HUES64 (cell line): ENCODE measurements around the gene LNX2.

Source experiments
- H3K27ac ChIP-seq: 2 replicates; pipeline ENCODE4 v1.7.0; 2013; ENCODE audit warnings: low read depth, low read length, inconsistent platforms
- H3K27me3 ChIP-seq: 2 replicates; pipeline ENCODE4 v1.6.1; 2013; ENCODE audit warnings: mild to moderate bottlenecking, low read length; ENCODE audit not compliant: insufficient read depth
- H3K36me3 ChIP-seq: 2 replicates; pipeline ENCODE4 v1.6.1; 2013; ENCODE audit warnings: mild to moderate bottlenecking, low read length; ENCODE audit not compliant: insufficient read depth
- H3K4me1 ChIP-seq: 2 replicates; pipeline ENCODE4 v1.6.1; 2013; ENCODE audit warnings: mild to moderate bottlenecking, low read length, moderate library complexity; ENCODE audit not compliant: insufficient read depth
- H3K4me3 ChIP-seq: 2 replicates; pipeline ENCODE4 v1.5.1; 2013; ENCODE audit warnings: mild to moderate bottlenecking, low read length, moderate library complexity
- H3K9ac ChIP-seq: 2 replicates; pipeline ENCODE4 v1.6.1; 2013; ENCODE audit warnings: mild to moderate bottlenecking, low read depth, low read length
- H3K9me3 ChIP-seq: 2 replicates; pipeline ENCODE4 v1.6.1; 2013; ENCODE audit warnings: low read depth, low read length; ENCODE audit not compliant: insufficient read depth
- WGBS: fragments of 150-250, 120-280 bp; methylation state at CpG from one replicate; pipeline ENCODE4 v1.1.7; 2013; ENCODE audit warnings: missing lambda C conversion rate; 5-methylcytosine and 5-hydroxymethylcytosine counted together

The LNX2 gene

DNA sequence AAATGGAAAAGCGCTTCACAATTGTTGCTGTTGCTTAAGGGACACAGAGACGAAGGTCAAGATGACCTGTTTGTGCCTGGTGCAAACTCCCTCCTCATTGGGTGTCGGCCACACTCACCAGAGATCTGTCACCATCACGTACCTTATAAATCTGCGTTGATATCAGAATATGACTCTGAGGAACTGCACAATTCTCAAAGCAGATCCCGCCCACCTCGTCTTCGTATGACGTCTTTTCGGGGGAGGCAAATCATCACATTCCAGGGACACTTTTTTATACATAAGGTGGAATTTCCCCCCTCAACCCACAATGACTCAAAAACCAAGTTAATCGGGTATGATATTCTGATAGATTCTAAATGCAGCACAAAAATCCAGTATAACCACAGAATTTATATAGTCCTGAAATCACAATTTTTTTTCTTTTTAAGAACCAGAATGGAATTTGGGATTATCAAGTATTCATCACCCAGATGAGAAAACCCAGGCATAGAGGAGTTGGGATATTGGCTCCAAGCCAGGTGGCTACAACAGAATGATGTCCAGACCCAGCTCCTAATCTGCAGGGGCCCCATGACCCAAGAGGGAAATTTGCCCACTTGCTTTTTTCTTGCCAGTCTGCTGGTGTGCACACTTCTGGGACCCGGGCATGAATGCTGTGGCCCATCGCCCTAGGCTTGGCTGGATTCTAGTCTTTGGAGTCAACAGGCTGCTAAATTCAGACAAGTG lies 119.4 kb downstream of the LNX2 start:
- no peaks in the 10 kb centered on the region for H3K27me3 ChIP-seq
- H3K4me3 ChIP-seq = no peak overlapping the region
- no peaks in the 10 kb centered on the region for H3K9me3 ChIP-seq
- H3K36me3 ChIP-seq = no peaks in the 10 kb centered on the region
- peaks cover 6% of the 10 kb centered on the region; the same call in 1 of the 2 replicates for H3K4me1 ChIP-seq
- WGBS = 94% methylated on average over 13 of the region's 13 CpGs
- H3K27ac ChIP-seq = no peak overlapping the region
- no peak overlapping the region for H3K9ac ChIP-seq

DNA sequence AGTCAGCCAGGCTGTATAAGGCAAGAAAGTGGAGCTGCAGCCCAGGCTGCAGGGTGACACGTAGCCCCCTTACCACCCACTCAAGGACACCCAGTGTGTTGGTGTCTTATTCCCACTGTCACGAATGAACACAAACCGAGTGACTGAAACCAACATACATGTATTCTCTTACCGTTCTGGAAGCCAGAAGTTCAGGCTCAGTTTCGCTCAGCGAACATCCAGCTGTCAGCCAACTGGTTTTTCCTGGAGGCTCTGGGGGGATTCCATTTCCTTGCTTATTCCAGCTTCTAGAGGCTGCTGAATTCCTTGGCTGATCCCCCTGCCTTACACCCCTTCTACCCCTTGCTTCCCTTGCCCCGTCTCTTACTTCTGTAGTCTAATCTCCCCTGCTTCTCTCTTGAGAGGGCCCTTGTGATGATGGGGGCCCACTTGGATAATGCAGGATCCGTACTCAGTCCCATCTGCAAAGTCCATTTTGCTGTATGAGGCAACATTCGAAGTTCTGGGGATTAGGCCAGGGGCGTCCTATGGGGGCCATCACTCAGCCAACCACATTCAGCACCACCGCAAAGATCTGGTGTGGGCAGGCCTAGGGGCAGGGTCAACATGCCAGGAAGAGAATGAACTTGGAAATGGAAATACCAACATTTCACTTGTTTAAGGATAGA lies 122.6 kb downstream of the LNX2 start:
- Histone ChIP-seq H3K36me3 (no peaks in the 10 kb centered on the region), H3K4me3 (no peak overlapping the region), H3K27ac (no peak overlapping the region), H3K27me3 (no peaks in the 10 kb centered on the region), H3K4me1 (no peaks in the 10 kb centered on the region; the same call in 1 of the 2 replicates), H3K9me3 (no peaks in the 10 kb centered on the region), H3K9ac (no peak overlapping the region)
- WGBS = 94% methylated on average over 10 of the region's 11 CpGs

DNA sequence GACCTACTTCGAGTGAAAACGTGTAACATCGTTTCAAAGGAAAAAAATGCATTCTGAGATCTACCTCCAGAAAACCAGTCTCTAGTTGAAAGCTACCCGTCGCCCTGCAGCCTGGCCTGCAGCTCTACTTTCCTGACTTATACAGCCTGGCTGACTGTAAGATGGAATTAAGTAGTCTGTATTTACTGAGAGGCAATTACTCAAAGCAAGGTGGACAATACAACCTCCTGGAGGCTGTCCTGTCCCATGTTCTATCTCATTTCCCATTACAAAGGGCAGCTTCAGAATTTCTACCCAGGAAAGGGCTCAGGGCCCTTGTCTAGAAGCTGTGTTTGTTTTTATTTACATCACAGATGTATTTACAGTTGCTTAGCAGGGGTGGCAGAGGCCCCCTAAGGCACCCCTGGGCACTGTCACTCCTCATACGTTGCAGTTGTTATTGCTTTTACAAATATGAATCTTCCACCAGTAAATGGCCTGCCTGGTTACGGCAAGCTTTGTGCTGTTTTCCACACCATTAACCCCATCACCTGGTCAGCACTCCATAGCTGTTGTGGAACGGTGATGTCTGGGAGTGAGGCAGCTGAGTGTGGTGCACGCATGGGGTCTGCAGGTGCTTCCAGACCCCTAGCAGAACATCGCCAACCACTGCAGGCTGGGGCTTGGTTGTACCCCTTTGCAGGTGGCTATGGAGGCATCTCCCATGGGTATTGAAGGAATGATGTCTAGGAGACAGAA lies 123.6 kb downstream of the LNX2 start:
- H3K9me3 ChIP-seq = no peaks in the 10 kb centered on the region
- no peaks in the 10 kb centered on the region; the same call in 1 of the 2 replicates for H3K4me1 ChIP-seq
- no peak overlapping the region for H3K27ac ChIP-seq
- no peaks in the 10 kb centered on the region for H3K36me3 ChIP-seq
- 84% methylated on average over 10 of the region's 10 CpGs for WGBS
- H3K27me3 ChIP-seq = no peaks in the 10 kb centered on the region
- H3K9ac ChIP-seq = no peak overlapping the region
- no peak overlapping the region for H3K4me3 ChIP-seq

DNA sequence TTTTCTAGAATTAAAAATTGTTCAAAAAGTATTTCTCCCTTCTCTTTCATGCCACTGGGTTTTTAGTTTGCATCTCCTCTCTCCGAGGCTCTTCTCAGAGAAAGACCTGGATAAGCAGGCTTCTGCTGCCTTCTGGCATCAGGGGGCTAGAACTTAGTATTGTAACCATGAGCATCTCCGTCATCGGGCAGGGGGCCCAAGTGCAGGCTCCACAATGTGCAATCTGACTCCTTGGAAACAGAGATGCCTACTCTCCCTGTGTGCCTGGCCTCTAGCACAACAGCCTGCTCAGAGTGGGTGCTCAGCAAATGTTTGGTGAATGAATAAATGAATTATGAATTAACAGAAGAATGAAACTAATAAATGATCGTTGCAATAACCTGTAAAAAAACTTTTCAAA lies 124.3 kb downstream of the LNX2 start:
- Histone ChIP-seq H3K27me3 (no peaks in the 10 kb centered on the region), H3K27ac (no peak overlapping the region), H3K4me3 (no peak overlapping the region), H3K4me1 (no peaks in the 10 kb centered on the region; the same call in none of the 2 replicates), H3K9me3 (no peaks in the 10 kb centered on the region), H3K9ac (no peak overlapping the region), H3K36me3 (no peaks in the 10 kb centered on the region)
- WGBS = 89% methylated on average over 3 of the region's 4 CpGs
